Mononuclear cell (primary cell): Measurements from ENCODE around the gene KIDINS220. TPM values are rescaled to one million over a fixed set of nuclear protein-coding genes. Genes with fewer than 3 reads are reported as not detected.

ENCODE experiments used
- H3K27me3 ChIP-seq: 2 replicates; pipeline ENCODE4 v1.6.0; 2011; ENCODE audit warnings: low read length, control low read depth; ENCODE audit not compliant: insufficient read depth
- H3K4me1 ChIP-seq: 2 replicates; pipeline ENCODE4 v1.5.1; 2011; ENCODE audit warnings: mild to moderate bottlenecking, low read length, control low read depth; ENCODE audit not compliant: insufficient read depth
- H3K4me3 ChIP-seq: 2 replicates; pipeline ENCODE4 v1.5.1; 2011; ENCODE audit warnings: mild to moderate bottlenecking, low read length, moderate library complexity
- H3K9me3 ChIP-seq: 2 replicates; pipeline ENCODE4 v1.5.1; 2011; ENCODE audit warnings: low read depth, mild to moderate bottlenecking, control low read depth, low read length
- total RNA-seq: library from RNA; depleted of rRNA; stranded (reverse); fragments of >200 nt; gene quantifications from one replicate; pipeline ENCODE4 v1.2.3, GENCODE V29; 2012

KIDINS220 gene
- total RNA-seq, 1 donor: 62.2 TPM

DNA sequence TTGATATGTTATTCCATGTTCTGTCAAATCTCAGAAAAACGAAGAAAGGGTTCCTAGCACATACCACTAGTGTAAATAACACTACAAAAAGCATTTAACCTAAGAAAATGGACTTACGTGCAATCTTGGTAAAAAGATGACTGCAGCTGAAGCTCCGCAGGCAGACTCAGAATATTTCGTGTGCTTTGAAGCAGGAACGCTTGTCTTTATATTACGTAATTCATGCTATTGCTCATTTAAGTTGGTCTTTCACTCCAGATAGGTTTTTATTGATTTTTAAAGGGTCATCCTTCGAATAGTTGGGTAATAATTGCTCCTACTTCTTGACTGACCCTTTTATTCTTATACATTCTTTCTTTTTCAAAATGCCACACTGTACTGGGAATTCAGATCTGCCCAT, 111.6 kb downstream of the KIDINS220 start:
- no peaks in the 10 kb centered on the region for H3K4me1 ChIP-seq
- no peak overlapping the region for H3K4me3 ChIP-seq
- H3K9me3 ChIP-seq: no peaks in the 10 kb centered on the region
- no peaks in the 10 kb centered on the region for H3K27me3 ChIP-seq

GRCh38 chr2:8722986-8723385, 114.4 kb downstream of the KIDINS220 start:
- no peaks in the 10 kb centered on the region for H3K9me3 ChIP-seq
- no peaks in the 10 kb centered on the region for H3K4me1 ChIP-seq
- H3K4me3 ChIP-seq: no peak overlapping the region
- H3K27me3 ChIP-seq: no peaks in the 10 kb centered on the region

GRCh38 chr2:8721410-8721809, 116.0 kb downstream of the KIDINS220 start:
- Histone ChIP-seq H3K9me3 (no peaks in the 10 kb centered on the region), H3K4me1 (no peaks in the 10 kb centered on the region), H3K27me3 (no peaks in the 10 kb centered on the region), H3K4me3 (no peak overlapping the region)

GRCh38 chr2:8720741-8721140, 116.7 kb downstream of the KIDINS220 start:
- Histone ChIP-seq H3K27me3 (no peaks in the 10 kb centered on the region), H3K4me1 (no peaks in the 10 kb centered on the region), H3K9me3 (no peaks in the 10 kb centered on the region), H3K4me3 (no peak overlapping the region)

DNA sequence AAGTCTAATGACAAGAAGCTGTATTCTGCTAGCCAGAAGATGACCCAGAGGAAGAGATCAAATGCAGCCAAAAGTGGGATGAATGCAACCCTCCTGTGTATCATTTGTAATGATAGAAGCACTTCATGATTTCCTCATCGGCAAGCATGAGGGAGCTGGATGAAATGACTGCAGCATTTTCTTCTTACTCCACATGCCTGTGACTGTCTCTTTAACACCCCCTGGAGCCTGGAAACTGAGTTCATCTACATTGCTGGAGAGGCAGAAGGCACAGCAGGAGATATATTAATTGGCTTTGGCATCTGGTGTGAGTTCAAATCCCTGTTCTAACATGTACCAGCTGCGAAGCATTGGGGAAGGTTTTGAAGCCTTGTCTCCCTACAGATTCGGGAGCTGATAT, 117.9 kb downstream of the KIDINS220 start:
- Histone ChIP-seq H3K9me3 (no peaks in the 10 kb centered on the region), H3K27me3 (no peaks in the 10 kb centered on the region), H3K4me3 (no peak overlapping the region), H3K4me1 (no peaks in the 10 kb centered on the region)

DNA sequence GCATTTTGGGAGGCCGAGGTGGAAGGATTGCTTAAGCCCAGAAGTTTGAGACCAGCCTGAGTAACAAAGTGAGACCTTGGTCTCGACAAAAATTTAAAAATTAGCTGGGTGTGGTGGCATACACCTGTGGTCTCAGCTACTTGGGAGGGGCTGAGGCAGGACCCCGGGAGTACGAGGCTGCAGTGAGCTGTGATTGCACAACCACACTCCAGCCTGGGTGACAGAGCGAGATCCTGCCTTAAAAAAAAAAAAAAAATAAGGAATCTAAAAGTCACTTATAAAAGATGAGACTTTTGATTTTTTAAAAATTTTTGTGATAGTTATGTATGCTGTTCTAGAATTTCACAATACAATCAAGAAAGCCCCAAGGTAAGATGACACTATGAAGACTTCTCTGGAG, 122.4 kb downstream of the KIDINS220 start:
- Histone ChIP-seq H3K4me1 (no peaks in the 10 kb centered on the region), H3K27me3 (no peaks in the 10 kb centered on the region), H3K9me3 (no peaks in the 10 kb centered on the region), H3K4me3 (no peak overlapping the region)

GRCh38 chr2:8714283-8714682, 123.1 kb downstream of the KIDINS220 start:
- Histone ChIP-seq H3K4me1 (no peaks in the 10 kb centered on the region), H3K9me3 (no peaks in the 10 kb centered on the region), H3K4me3 (no peak overlapping the region), H3K27me3 (no peaks in the 10 kb centered on the region)

- no peaks in the 10 kb centered on the region for H3K27me3 ChIP-seq
- H3K4me1 ChIP-seq: no peaks in the 10 kb centered on the region
Observed at GRCh38 chr2:8710951-8711350, 126.5 kb downstream of the KIDINS220 start.

DNA sequence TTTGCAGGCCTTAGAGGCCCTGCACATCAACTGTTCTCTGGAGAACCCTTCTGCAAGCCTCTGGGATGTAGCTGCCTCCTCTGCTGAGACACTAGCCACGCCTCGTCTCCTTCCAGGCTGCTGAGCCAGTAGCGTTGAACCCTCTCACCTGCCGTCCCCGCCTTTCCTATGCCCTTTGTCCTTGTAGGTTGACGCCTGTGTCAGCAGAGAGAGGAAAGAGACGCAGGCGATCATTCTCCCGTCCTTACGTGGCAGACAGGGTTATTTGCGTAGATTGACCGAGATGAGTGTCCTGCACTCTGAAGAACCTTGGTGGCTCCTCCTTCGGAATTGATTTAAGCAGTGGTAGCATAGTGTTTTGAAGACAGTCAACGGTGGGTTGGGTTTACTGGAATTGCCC, 127.8 kb downstream of the KIDINS220 start:
- Histone ChIP-seq H3K9me3 (no peaks in the 10 kb centered on the region), H3K4me3 (no peak overlapping the region), H3K4me1 (no peaks in the 10 kb centered on the region), H3K27me3 (no peaks in the 10 kb centered on the region)

More at GRCh38 chr2:8710951-8711350, 126.5 kb downstream of the KIDINS220 start:
- Histone ChIP-seq H3K4me3 (no peak overlapping the region), H3K9me3 (no peaks in the 10 kb centered on the region)

GRCh38 chr2:8704906-8705305, 132.5 kb downstream of the KIDINS220 start:
- Histone ChIP-seq H3K27me3 (no peaks in the 10 kb centered on the region), H3K9me3 (no peaks in the 10 kb centered on the region), H3K4me3 (no peak overlapping the region), H3K4me1 (no peaks in the 10 kb centered on the region)

DNA sequence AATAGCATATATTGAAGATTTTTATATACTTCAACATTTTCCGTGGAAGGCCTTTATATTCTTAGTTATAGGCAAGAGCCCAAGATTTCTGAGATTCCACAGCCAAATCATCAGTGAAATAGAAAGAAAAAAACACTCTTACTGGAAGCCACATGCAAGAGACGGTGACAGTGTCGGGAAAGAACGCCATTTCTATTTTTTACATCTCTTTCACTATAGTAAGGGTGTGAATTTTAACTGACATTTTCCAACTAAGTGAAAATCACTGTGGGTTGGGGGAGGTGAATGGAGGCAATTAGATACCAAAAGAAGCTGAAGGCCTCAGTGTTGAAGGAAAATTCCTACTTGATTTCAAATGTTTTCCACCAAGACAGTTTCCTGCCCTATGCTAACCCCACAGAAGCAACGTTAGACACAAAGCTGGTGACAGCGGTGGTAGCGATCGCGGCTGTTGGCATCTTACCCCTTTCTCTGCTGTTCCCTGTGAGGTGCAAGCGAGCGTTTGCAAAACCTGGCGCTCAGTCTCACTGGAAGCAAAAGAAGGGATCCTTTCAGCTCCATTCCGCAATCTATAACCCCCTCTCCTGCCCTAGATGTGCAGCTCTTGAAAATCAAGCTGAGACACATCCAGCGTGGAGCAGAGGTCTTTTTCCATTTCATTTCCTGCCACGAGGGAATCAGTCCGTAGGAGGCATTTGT, 135.6 kb downstream of the KIDINS220 start:
- no peaks in the 10 kb centered on the region for H3K9me3 ChIP-seq
- H3K4me1 ChIP-seq: no peaks in the 10 kb centered on the region
- no peak overlapping the region for H3K4me3 ChIP-seq
- H3K27me3 ChIP-seq: no peaks in the 10 kb centered on the region

GRCh38 chr2:8699839-8700238, 137.6 kb downstream of the KIDINS220 start:
- no peaks in the 10 kb centered on the region for H3K9me3 ChIP-seq

GRCh38 chr2:8697190-8697589, 140.2 kb downstream of the KIDINS220 start:
- Histone ChIP-seq H3K4me1 (peaks cover 8% of the 10 kb centered on the region), H3K27me3 (peaks cover 11% of the 10 kb centered on the region), H3K9me3 (no peaks in the 10 kb centered on the region), H3K4me3 (no peak overlapping the region)

More at GRCh38 chr2:8699839-8700238, 137.6 kb downstream of the KIDINS220 start:
- H3K4me1 ChIP-seq: no peaks in the 10 kb centered on the region
- H3K4me3 ChIP-seq: no peak overlapping the region
- H3K27me3 ChIP-seq: no peaks in the 10 kb centered on the region

GRCh38 chr2:8694737-8695136, 142.7 kb downstream of the KIDINS220 start:
- H3K4me1 ChIP-seq: peaks cover 8% of the 10 kb centered on the region
- H3K4me3 ChIP-seq: no peak overlapping the region
- no peaks in the 10 kb centered on the region for H3K9me3 ChIP-seq
- peaks cover 13% of the 10 kb centered on the region for H3K27me3 ChIP-seq

- Histone ChIP-seq H3K4me1 (peaks cover 8% of the 10 kb centered on the region), H3K9me3 (no peaks in the 10 kb centered on the region), H3K4me3 (no peak overlapping the region), H3K27me3 (peaks cover 13% of the 10 kb centered on the region)
Observed at GRCh38 chr2:8693157-8693821, 144.1 kb downstream of the KIDINS220 start.

DNA sequence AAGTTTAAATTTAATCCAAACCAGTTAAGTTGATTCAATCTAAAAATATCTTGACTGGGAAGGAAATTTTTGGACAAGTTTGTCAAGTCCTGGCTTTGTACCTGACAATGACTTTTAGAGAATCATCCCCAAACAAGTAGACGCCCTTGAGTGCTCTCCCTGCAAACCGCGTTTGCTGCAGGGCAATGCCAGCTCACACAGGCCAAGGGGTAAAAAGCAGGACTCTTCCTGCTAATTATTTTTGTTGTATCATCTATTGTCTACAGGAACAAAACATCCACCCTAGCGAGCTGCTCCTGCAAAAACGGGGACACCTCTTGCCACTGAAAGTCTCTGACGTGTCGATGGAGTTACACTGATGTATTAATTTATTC, 144.6 kb downstream of the KIDINS220 start:
- no peak overlapping the region for H3K4me3 ChIP-seq

More for the DNA sequence above, 144.6 kb downstream of the KIDINS220 start:
- Histone ChIP-seq H3K4me1 (peaks cover 8% of the 10 kb centered on the region), H3K27me3 (peaks cover 13% of the 10 kb centered on the region), H3K9me3 (no peaks in the 10 kb centered on the region)
